Measurements from ENCODE around the gene CYB5B. TPM values are rescaled to one million over a fixed set of nuclear protein-coding genes. Genes with fewer than 3 reads are reported as not detected.
"Not testable (repeated sequence)": the region's sequence is repeated elsewhere in the genome, so short reads cannot be mapped to it uniquely, and the experiment has no call there.

Gene CYB5B
- polyA plus RNA-seq, 3 donors: 24.9 to 63.0 (median 54.0) TPM

- H3K27ac ChIP-seq (ENCODE audit: low read depth, low read length): no peak overlapping the region
- 95 to 96% (median 95%) methylated on average over 9 of the region's 9 CpGs for WGBS, 3 donors
Measured at GRCh38 chr16:69406780-69407331, 17.6 kb upstream of the CYB5B start.

- WGBS, 3 donors: 87 to 92% (median 89%) methylated on average over 7 of the region's 7 CpGs
- no peak overlapping the region for H3K27ac ChIP-seq (ENCODE audit: low read depth, low read length)
Measured at GRCh38 chr16:69407702-69408323, 16.6 kb upstream of the CYB5B start.

GRCh38 chr16:69408475-69408874, 15.9 kb upstream of the CYB5B start:
- 71 to 78% (median 76%) methylated on average over 6 of the region's 6 CpGs for WGBS, 3 donors

GRCh38 chr16:69410219-69410990, 14.0 kb upstream of the CYB5B start:
- WGBS, 3 donors: 52 to 56% (median 55%) methylated on average over 6 of the region's 6 CpGs
- no peak overlapping the region for H3K27ac ChIP-seq (ENCODE audit: low read depth, low read length)

More at GRCh38 chr16:69408475-69408874, 15.9 kb upstream of the CYB5B start:
- H3K27ac ChIP-seq (ENCODE audit: low read depth, low read length): no peak overlapping the region

- H3K27ac ChIP-seq (ENCODE audit: low read depth, low read length): no peak overlapping the region
Measured at GRCh38 chr16:69411064-69411985, 13.1 kb upstream of the CYB5B start.

GRCh38 chr16:69412287-69412686, 12.1 kb upstream of the CYB5B start:
- WGBS, 3 donors: 88 to 94% (median 91%) methylated on average over 12 of the region's 12 CpGs
- H3K27ac ChIP-seq (ENCODE audit: low read depth, low read length): no peak overlapping the region

More at GRCh38 chr16:69411064-69411985, 13.1 kb upstream of the CYB5B start:
- WGBS, 3 donors: 84 to 93% (median 88%) methylated on average over 18 of the region's 18 CpGs

GRCh38 chr16:69413045-69413664, 11.3 kb upstream of the CYB5B start:
- no peak overlapping the region for H3K27ac ChIP-seq (ENCODE audit: low read depth, low read length)
- WGBS, 3 donors: 84 to 90% (median 87%) methylated on average over 7 of the region's 7 CpGs

- 69 to 76% (median 70%) methylated on average over 7 of the region's 7 CpGs for WGBS, 3 donors
Measured at GRCh38 chr16:69417520-69418199, 6.8 kb upstream of the CYB5B start.

GRCh38 chr16:69419956-69420355, 4.5 kb upstream of the CYB5B start:
- 82 to 94% (median 91%) methylated on average over 4 of the region's 4 CpGs for WGBS, 3 donors
- no peak overlapping the region for H3K27ac ChIP-seq (ENCODE audit: low read depth, low read length)

More at GRCh38 chr16:69417520-69418199, 6.8 kb upstream of the CYB5B start:
- no peak overlapping the region for H3K27ac ChIP-seq (ENCODE audit: low read depth, low read length)

- WGBS, 3 donors: 81 to 84% (median 82%) methylated on average over 11 of the region's 11 CpGs
- no peak overlapping the region for H3K27ac ChIP-seq (ENCODE audit: low read depth, low read length)
Measured at GRCh38 chr16:69423189-69423588, 1.2 kb upstream of the CYB5B start.

- WGBS, 3 donors: 13 to 15% (median 15%) methylated on average over 11 of the region's 11 CpGs
Measured at GRCh38 chr16:69424935-69425784, 741 bp downstream of the CYB5B start.

GRCh38 chr16:69428652-69429051, 4.2 kb downstream of the CYB5B start:
- no peak overlapping the region for H3K27ac ChIP-seq (ENCODE audit: low read depth, low read length)
- 95 to 100% (median 96%) methylated on average over 2 of the region's 2 CpGs for WGBS, 3 donors

More at GRCh38 chr16:69424935-69425784, 741 bp downstream of the CYB5B start:
- no peak overlapping the region for H3K27ac ChIP-seq (ENCODE audit: low read depth, low read length)

- WGBS, 3 donors: 73 to 100% (median 77%) methylated on average over 7 of the region's 7 CpGs
- H3K27ac ChIP-seq (ENCODE audit: low read depth, low read length): not testable (repeated sequence)
Measured at GRCh38 chr16:69429058-69429640, 4.7 kb downstream of the CYB5B start.

GRCh38 chr16:69431948-69432468, 7.6 kb downstream of the CYB5B start:
- WGBS, 3 donors: 85 to 91% (median 88%) methylated on average over 2 of the region's 2 CpGs
- no peak overlapping the region for H3K27ac ChIP-seq (ENCODE audit: low read depth, low read length)

GRCh38 chr16:69434066-69434465, 9.6 kb downstream of the CYB5B start:
- no peak overlapping the region for H3K27ac ChIP-seq (ENCODE audit: low read depth, low read length)
- 91 to 97% (median 95%) methylated on average over 1 of the region's 1 CpG for WGBS, 3 donors
